ENCODE measurements around the gene MYEOV. TPM values are rescaled to one million over a fixed set of nuclear protein-coding genes. Genes with fewer than 3 reads are reported as not detected.

The MYEOV gene
- total and polyA plus RNA-seq, 2 experiments from 2014 or later: 0.14 TPM; not detected in 1

DNA sequence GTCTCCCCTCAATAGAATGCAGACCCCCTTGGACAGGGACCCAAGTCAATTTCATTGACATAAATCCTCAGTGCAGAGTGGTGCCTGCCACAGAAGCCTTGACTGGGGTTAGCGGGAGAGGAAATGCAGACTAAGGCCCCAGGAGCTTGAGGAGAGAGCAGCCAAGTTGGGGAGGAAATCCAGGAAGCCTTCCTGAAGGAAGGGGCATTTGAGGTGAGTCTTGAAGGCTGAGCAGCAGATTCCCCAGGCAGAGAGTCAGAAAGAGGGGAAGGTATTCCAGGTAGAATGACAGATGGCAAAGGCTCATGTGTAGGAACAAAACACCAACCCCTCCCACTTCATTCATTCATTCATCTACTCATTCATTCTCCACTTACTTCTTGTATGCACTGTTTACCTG, 10.3 kb downstream of the MYEOV start:
- Mint-ChIP-seq H3K27me3 (ENCODE audit: insufficient read depth, low read depth, poor library complexity) (peaks cover 8% of the 10 kb centered on the region), H3K4me3 (no peak overlapping the region), H3K9me3 (no peaks in the 10 kb centered on the region), H3K4me1 (no peaks in the 10 kb centered on the region), H3K27ac (no peak overlapping the region), H3K36me3 (ENCODE audit: low read depth) (no peaks in the 10 kb centered on the region)
- ATAC-seq: no peak
- no peaks in the 10 kb centered on the region for H3K79me2 ChIP-seq (replicated peaks; ENCODE audit: insufficient read depth)
- H3K27me3 ChIP-seq (ENCODE audit: insufficient read depth): no peaks in the 10 kb centered on the region
- no peak for DNase-seq (ENCODE audit: low spot score)
- no peak overlapping the region for H3K4me3 ChIP-seq
- H3K27ac ChIP-seq (ENCODE audit: low read depth): no peak overlapping the region
- no peaks in the 10 kb centered on the region for H3K4me1 ChIP-seq (ENCODE audit: insufficient read depth)
- no peak overlapping the region for H3K4me2 ChIP-seq
- no peaks in the 10 kb centered on the region for H3K9me2 ChIP-seq (ENCODE audit: insufficient read depth)
- H2AFZ ChIP-seq: no peak overlapping the region
- no peak for TF ChIP-seq EZH2 (IDR thresholded peaks at IDR 0.05; ENCODE audit: low read depth, unreplicated experiment)
- no peak for TF ChIP-seq ZNF331 (CRISPR knock-in tag; IDR thresholded peaks at IDR 0.05; ENCODE audit: low read depth)
- TF ChIP-seq REST (IDR thresholded peaks at IDR 0.05; ENCODE audit: unreplicated experiment): no peak
- no peak for TF ChIP-seq EZH2phosphoT487 (IDR thresholded peaks at IDR 0.05; ENCODE audit: unreplicated experiment)
- TF ChIP-seq CTCF (conservative IDR thresholded peaks at IDR 0.05; ENCODE audit: low read depth in 2 of 2): no peak
- TF ChIP-seq POLR2AphosphoS5 (IDR thresholded peaks at IDR 0.05; ENCODE audit: low read depth): no peak
- TF ChIP-seq ETS1 (IDR thresholded peaks at IDR 0.05): no peak
- no peak for TF ChIP-seq STAT1 (IDR thresholded peaks at IDR 0.05; ENCODE audit: unreplicated experiment)
- TF ChIP-seq, protein P1, sequence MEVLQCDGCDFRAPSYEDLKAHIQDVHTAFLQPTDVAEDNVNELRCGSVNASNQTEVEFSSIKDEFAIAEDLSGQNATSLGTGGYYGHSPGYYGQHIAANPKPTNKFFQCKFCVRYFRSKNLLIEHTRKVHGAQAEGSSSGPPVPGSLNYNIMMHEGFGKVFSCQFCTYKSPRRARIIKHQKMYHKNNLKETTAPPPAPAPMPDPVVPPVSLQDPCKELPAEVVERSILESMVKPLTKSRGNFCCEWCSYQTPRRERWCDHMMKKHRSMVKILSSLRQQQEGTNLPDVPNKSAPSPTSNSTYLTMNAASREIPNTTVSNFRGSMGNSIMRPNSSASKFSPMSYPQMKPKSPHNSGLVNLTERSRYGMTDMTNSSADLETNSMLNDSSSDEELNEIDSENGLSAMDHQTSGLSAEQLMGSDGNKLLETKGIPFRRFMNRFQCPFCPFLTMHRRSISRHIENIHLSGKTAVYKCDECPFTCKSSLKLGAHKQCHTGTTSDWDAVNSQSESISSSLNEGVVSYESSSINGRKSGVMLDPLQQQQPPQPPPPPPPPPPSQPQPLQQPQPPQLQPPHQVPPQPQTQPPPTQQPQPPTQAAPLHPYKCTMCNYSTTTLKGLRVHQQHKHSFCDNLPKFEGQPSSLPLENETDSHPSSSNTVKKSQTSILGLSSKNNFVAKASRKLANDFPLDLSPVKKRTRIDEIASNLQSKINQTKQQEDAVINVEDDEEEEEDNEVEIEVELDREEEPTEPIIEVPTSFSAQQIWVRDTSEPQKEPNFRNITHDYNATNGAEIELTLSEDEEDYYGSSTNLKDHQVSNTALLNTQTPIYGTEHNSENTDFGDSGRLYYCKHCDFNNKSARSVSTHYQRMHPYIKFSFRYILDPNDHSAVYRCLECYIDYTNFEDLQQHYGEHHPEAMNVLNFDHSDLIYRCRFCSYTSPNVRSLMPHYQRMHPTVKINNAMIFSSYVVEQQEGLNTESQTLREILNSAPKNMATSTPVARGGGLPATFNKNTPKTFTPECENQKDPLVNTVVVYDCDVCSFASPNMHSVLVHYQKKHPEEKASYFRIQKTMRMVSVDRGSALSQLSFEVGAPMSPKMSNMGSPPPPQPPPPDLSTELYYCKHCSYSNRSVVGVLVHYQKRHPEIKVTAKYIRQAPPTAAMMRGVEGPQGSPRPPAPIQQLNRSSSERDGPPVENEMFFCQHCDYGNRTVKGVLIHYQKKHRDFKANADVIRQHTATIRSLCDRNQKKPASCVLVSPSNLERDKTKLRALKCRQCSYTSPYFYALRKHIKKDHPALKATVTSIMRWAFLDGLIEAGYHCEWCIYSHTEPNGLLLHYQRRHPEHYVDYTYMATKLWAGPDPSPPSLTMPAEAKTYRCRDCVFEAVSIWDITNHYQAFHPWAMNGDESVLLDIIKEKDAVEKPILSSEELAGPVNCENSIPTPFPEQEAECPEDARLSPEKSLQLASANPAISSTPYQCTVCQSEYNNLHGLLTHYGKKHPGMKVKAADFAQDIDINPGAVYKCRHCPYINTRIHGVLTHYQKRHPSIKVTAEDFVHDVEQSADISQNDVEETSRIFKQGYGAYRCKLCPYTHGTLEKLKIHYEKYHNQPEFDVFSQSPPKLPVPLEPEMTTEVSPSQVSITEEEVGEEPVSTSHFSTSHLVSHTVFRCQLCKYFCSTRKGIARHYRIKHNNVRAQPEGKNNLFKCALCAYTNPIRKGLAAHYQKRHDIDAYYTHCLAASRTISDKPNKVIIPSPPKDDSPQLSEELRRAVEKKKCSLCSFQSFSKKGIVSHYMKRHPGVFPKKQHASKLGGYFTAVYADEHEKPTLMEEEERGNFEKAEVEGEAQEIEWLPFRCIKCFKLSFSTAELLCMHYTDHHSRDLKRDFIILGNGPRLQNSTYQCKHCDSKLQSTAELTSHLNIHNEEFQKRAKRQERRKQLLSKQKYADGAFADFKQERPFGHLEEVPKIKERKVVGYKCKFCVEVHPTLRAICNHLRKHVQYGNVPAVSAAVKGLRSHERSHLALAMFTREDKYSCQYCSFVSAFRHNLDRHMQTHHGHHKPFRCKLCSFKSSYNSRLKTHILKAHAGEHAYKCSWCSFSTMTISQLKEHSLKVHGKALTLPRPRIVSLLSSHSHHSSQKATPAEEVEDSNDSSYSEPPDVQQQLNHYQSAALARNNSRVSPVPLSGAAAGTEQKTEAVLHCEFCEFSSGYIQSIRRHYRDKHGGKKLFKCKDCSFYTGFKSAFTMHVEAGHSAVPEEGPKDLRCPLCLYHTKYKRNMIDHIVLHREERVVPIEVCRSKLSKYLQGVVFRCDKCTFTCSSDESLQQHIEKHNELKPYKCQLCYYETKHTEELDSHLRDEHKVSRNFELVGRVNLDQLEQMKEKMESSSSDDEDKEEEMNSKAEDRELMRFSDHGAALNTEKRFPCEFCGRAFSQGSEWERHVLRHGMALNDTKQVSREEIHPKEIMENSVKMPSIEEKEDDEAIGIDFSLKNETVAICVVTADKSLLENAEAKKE (CRISPR knock-in tag; IDR thresholded peaks at IDR 0.05): no peak
- TF ChIP-seq NANOG (IDR thresholded peaks at IDR 0.05; ENCODE audit: borderline replicate concordance): no peak
- no peak for TF ChIP-seq ZNF114 (CRISPR knock-in tag; IDR thresholded peaks at IDR 0.05)
- no peak for TF ChIP-seq JUNB (IDR thresholded peaks at IDR 0.05; ENCODE audit: unreplicated experiment)
- no peak for TF ChIP-seq CREB1 (CRISPR knock-in tag; IDR thresholded peaks at IDR 0.05; ENCODE audit: low read depth)
- H3F3A ChIP-seq (replicated peaks; ENCODE audit: low read depth): no peaks in the 10 kb centered on the region
- no peaks in the 10 kb centered on the region for H3K36me3 ChIP-seq (ENCODE audit: insufficient read depth)
- H4K20me1 ChIP-seq (replicated peaks; ENCODE audit: insufficient read depth): no peaks in the 10 kb centered on the region
